ENCODE measurements around the gene TIMM17B.
A peak's percentile ranks its signal among the peaks of the same experiment; 100 is the strongest.
"Not testable (repeated sequence)": the region's sequence is repeated elsewhere in the genome, so short reads cannot be mapped to it uniquely, and the experiment has no call there.

Gene TIMM17B

GRCh38 chrX:48894891-48895290, 2.7 kb downstream of the TIMM17B start:
- no peak for DNase-seq (ENCODE audit: low read depth)

GRCh38 chrX:48893556-48894348, 3.8 kb downstream of the TIMM17B start:
- no peak for DNase-seq (ENCODE audit: low read depth)

- DNase-seq (ENCODE audit: low read depth): no peak
These were observed 4.7 kb downstream of the TIMM17B start for GRCh38 chrX:48892896-48893295.

- DNase-seq (ENCODE audit: low read depth): peak; percentile 85
These were observed 5.9 kb downstream of the TIMM17B start for GRCh38 chrX:48891402-48892288.

- no peak for DNase-seq (ENCODE audit: low read depth)
These were observed 6.6 kb downstream of the TIMM17B start for GRCh38 chrX:48890934-48891401.

GRCh38 chrX:48890296-48890925, 7.2 kb downstream of the TIMM17B start:
- no peak for DNase-seq (ENCODE audit: low read depth)

- not testable (repeated sequence) for DNase-seq (ENCODE audit: low read depth)
These were observed 11.0 kb downstream of the TIMM17B start for GRCh38 chrX:48886586-48886985.

- no peak for DNase-seq (ENCODE audit: low read depth)
These were observed 13.8 kb downstream of the TIMM17B start for GRCh38 chrX:48883729-48884128.

- DNase-seq (ENCODE audit: low read depth): not testable (repeated sequence)
These were observed 20.6 kb downstream of the TIMM17B start for GRCh38 chrX:48876944-48877343.

GRCh38 chrX:48872017-48872416, 25.6 kb downstream of the TIMM17B start:
- not testable (repeated sequence) for DNase-seq (ENCODE audit: low read depth)

- peak; percentile 96 for DNase-seq (ENCODE audit: low read depth)
These were observed 33.4 kb downstream of the TIMM17B start for GRCh38 chrX:48864210-48864609.

- DNase-seq (ENCODE audit: low read depth): peak; percentile 22
These were observed 42.7 kb downstream of the TIMM17B start for GRCh38 chrX:48854898-48855297.

- not testable (repeated sequence) for DNase-seq (ENCODE audit: low read depth)
These were observed 43.3 kb downstream of the TIMM17B start for GRCh38 chrX:48854121-48854804.

GRCh38 chrX:48853494-48853893, 44.1 kb downstream of the TIMM17B start:
- DNase-seq (ENCODE audit: low read depth): not testable (repeated sequence)

- DNase-seq (ENCODE audit: low read depth): no peak
These were observed 44.7 kb downstream of the TIMM17B start for GRCh38 chrX:48852857-48853256.

- no peak for DNase-seq (ENCODE audit: low read depth)
These were observed 48.7 kb downstream of the TIMM17B start for GRCh38 chrX:48848847-48849246.

All from amniotic epithelial cell (primary cell).